Measurements from ENCODE around the gene RIMBP3B. TPM values are rescaled to one million over a fixed set of nuclear protein-coding genes. Genes with fewer than 3 reads are reported as not detected.
"Not testable (repeated sequence)": the region's sequence is repeated elsewhere in the genome, so short reads cannot be mapped to it uniquely, and the experiment has no call there.

RIMBP3B gene
- total and polyA plus RNA-seq, 2 of the 13 experiments (the other 11 are each of a cell fraction or from before 2014, with no cell fraction given), result not detected

DNA sequence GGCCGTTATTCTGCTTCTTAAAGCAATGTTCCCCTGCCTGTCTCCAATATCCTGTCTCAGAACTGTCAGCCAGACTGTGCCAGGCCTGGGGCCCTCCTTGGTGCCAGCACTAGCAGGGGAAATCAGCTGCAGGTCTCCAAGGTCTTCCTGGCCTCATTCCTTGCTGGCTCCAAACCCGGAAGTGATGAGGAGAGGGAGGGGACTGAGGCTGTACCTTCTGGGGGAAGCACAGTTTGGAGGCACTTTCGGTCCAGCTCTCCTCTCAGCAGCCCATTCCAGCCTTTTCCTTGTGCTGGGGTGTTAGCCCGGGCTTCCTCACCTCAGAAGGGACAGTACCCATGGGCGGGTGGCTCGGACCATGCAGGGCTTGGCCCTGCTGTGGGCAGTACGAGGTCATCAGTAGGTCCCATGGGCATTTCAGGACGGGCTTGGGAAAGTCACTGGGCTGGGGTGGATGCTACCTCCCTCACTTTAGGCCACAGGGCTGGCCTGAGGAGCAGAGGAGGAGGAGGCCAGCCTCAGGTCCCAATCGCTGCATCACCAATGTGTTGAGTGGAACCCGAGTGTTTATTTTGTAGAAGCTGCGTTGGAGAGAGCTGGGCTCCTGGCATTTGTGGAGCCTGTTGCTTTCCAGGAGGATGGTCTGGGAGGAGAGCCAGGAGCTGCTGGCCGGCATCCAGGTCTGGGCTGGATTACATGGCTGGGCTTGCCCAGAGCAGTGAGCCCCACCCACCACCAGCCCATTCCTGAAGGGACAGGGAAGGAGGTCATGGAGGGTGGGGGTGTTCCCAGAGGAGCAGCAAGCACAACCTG lies 52.7 kb downstream of the RIMBP3B start:
- H3K4me3 ChIP-seq (replicated peaks in 1 of 3; ENCODE audit: insufficient read depth in 1 of 3, low read depth in 2 of 3, low read length in 3 of 3); H3K27me3 ChIP-seq (ENCODE audit: control insufficient read depth in 1 of 2, insufficient read depth in 2 of 2, low read length in 2 of 2); H3K9ac ChIP-seq (ENCODE audit: insufficient read depth, low read depth, low read length); CTCF ChIA-PET (ENCODE audit: low intra/inter-chr PET ratio, low total read pairs); BruUV-seq (replicated peaks); FAIRE-seq; H2AFZ ChIP-seq (ENCODE audit: low read length); H3K4me1 ChIP-seq (ENCODE audit: insufficient read depth, low read length); H3K4me2 ChIP-seq (ENCODE audit: low read depth, low read length); H3K27ac ChIP-seq (ENCODE audit: extremely low read length, insufficient read depth, low read length); H3K79me2 ChIP-seq (ENCODE audit: insufficient read depth, low read length); H3K36me3 ChIP-seq (replicated peaks in 1 of 2; ENCODE audit: control insufficient read depth in 1 of 2, insufficient read depth in 2 of 2, low read length in 2 of 2); intact Hi-C loops (cut with micrococcal nuclease; ENCODE audit: unreplicated experiment); DNase-seq (ENCODE audit: low spot score); H4K20me1 ChIP-seq (ENCODE audit: insufficient read depth, low read length); POLR2A ChIA-PET; in situ Hi-C loops (cut with HindIII; ENCODE audit: extremely low pct_ligation_motif_present, low pct_unique_long_range_greater_than_20kb); H3K9me3 ChIP-seq (ENCODE audit: low read length): not testable (repeated sequence)
- WGBS (ENCODE audit: low lambda C conversion rate), result no CpG with 5 or more reads among the region's 12 CpGs
- peak; percentile 78 for ATAC-seq

DNA sequence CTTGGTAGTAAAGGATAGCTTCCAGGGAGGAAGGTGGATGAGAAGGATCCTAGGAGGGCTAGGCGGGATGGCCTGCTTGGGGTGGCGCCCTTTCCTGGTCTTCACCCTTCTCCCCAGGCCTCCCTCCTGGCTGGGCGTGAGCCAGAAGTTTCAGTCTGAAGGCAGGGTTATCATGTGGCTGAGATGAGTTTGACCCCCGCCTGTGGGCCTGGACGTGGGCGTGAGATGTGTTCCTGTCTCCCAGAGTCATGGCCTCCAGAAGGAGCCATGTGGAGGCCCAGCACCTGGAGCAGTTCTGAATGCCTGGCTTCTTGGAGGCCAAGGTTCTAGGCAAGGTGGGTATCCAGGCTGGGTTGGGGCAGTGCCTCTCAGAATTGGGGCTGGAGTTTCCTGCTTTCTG lies 54.5 kb downstream of the RIMBP3B start:
- H3K9me3 ChIP-seq (ENCODE audit: low read length); H3K27me3 ChIP-seq (ENCODE audit: control insufficient read depth in 1 of 2, insufficient read depth in 2 of 2, low read length in 2 of 2); H4K20me1 ChIP-seq (ENCODE audit: insufficient read depth, low read length); H3K27ac ChIP-seq (ENCODE audit: extremely low read length, insufficient read depth, low read length); FAIRE-seq; H3K9ac ChIP-seq (ENCODE audit: insufficient read depth, low read depth, low read length); DNase-seq (ENCODE audit: low spot score); BruUV-seq (replicated peaks); CTCF ChIA-PET (ENCODE audit: low intra/inter-chr PET ratio, low total read pairs); H3K79me2 ChIP-seq (ENCODE audit: insufficient read depth, low read length); intact Hi-C loops (cut with micrococcal nuclease; ENCODE audit: unreplicated experiment); H3K4me1 ChIP-seq (ENCODE audit: insufficient read depth, low read length); H3K4me3 ChIP-seq (replicated peaks in 1 of 3; ENCODE audit: insufficient read depth in 1 of 3, low read depth in 2 of 3, low read length in 3 of 3); POLR2A ChIA-PET; in situ Hi-C loops (cut with HindIII; ENCODE audit: extremely low pct_ligation_motif_present, low pct_unique_long_range_greater_than_20kb); H3K36me3 ChIP-seq (replicated peaks in 1 of 2; ENCODE audit: control insufficient read depth in 1 of 2, insufficient read depth in 2 of 2, low read length in 2 of 2); H3K4me2 ChIP-seq (ENCODE audit: low read depth, low read length); H2AFZ ChIP-seq (ENCODE audit: low read length); ATAC-seq: not testable (repeated sequence)
- WGBS (ENCODE audit: low lambda C conversion rate), result 100% methylated on average over 2 of the region's 6 CpGs

Small RNA genes within 50 kb of the gene (small RNA-seq; reads per million reads assigned to genes)
- gene RF00492 (ENCODE audit: insufficient read depth in 2 of 3, insufficient read length in 3 of 3, low read depth in 2 of 3, low replicate concordance in 1 of 3) (0 reads per million in 3 experiments), gene RN7SKP63 (ENCODE audit: insufficient read depth in 2 of 3, insufficient read length in 3 of 3, low read depth in 2 of 3, low replicate concordance in 1 of 3) (0 reads per million in 3 experiments)

Other genes with a start within 250 kb of the RIMBP3B start
- gene HIC2, start 33.6 kb downstream of the RIMBP3B start, total RNA-seq (2016; rRNA removed; fragmentation: Illumina TruSeq; extraction: Trizol), result 11.6 and 13.7 TPM in 2 replicates
- gene HIC2, start 33.6 kb downstream of the RIMBP3B start, polyA plus RNA-seq (2011; rRNA removed), result 5.0 and 6.1 TPM in 2 replicates
- gene TMEM191C, start 83.6 kb downstream of the RIMBP3B start, total RNA-seq (2016; rRNA removed; fragmentation: Illumina TruSeq; extraction: Trizol), result 1.2 and 2.9 TPM in 2 replicates
- gene TMEM191C, start 83.6 kb downstream of the RIMBP3B start, polyA plus RNA-seq (2011; rRNA removed), result 2.9 and 3.3 TPM in 2 replicates
- 0.11 and 0.15 TPM in 2 replicates for gene RIMBP3C, start 167.7 kb downstream of the RIMBP3B start, total RNA-seq (2016; rRNA removed; fragmentation: Illumina TruSeq; extraction: Trizol)
- not detected in 2 replicates for gene RIMBP3C, start 167.7 kb downstream of the RIMBP3B start, polyA plus RNA-seq (2011; rRNA removed)
- 58.1 and 74.0 TPM in 2 replicates for gene UBE2L3, start 184.0 kb downstream of the RIMBP3B start, total RNA-seq (2016; rRNA removed; fragmentation: Illumina TruSeq; extraction: Trizol)
- 28.4 and 30.2 TPM in 2 replicates for gene UBE2L3, start 184.0 kb downstream of the RIMBP3B start, polyA plus RNA-seq (2011; rRNA removed)
- gene YDJC, start 246.3 kb downstream of the RIMBP3B start, total RNA-seq (2016; rRNA removed; fragmentation: Illumina TruSeq; extraction: Trizol), result 27.0 and 32.0 TPM in 2 replicates
- 15.3 and 19.9 TPM in 2 replicates for gene YDJC, start 246.3 kb downstream of the RIMBP3B start, polyA plus RNA-seq (2011; rRNA removed)
- gene CCDC116, start 249.0 kb downstream of the RIMBP3B start, total RNA-seq (2016; rRNA removed; fragmentation: Illumina TruSeq; extraction: Trizol), result 0.33 TPM in 1 of 2 replicates, not detected in the other
- 0.05 and 0.15 TPM in 2 replicates for gene CCDC116, start 249.0 kb downstream of the RIMBP3B start, polyA plus RNA-seq (2011; rRNA removed)

All from HepG2 (cell line).